ENCODE results near the gene COL23A1.

COL23A1 gene

DNA sequence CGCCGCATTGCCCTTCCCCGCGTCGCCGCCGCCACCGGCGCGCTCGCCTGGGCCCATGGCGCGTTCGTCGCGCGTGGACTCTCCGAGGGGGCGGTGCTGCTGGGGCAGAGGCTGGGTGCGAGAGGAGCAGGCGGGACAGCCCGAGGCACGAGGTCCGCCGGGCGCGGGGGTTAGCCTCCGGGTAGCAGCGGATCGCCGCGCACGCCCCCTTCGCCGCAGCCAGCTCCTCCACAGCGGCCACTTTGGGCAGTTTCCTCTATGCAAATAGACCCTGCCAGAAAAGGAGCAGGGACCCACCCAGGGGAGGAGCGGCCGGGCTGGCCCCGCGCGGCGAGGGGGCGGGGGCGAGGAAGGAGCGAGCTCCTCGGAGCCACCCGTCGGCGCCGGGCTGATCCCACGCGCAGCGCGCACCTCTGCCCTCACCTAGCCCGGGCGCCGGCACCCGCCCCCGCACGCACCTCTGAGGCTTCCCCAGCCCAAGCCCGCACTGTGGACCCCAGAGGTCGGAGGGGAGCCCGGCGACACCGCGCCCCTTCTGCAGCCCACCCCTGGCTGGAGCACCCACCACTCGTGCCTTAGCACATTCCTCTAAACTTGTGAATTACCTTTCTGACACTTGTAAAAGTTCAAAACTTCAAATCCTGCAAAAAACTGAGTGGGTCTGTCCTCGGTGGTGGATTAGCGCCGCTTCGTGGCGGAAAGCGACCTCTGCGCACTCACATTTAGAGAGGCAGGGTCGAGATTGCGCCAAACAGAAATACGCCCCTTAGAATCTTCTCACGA, at the start of gene COL23A1:
Gene COL23A1, minus strand, starts transcription at position 253 of the 783 bp plus-strand sequence.
- peak; percentile 59 for DNase-seq

DNA sequence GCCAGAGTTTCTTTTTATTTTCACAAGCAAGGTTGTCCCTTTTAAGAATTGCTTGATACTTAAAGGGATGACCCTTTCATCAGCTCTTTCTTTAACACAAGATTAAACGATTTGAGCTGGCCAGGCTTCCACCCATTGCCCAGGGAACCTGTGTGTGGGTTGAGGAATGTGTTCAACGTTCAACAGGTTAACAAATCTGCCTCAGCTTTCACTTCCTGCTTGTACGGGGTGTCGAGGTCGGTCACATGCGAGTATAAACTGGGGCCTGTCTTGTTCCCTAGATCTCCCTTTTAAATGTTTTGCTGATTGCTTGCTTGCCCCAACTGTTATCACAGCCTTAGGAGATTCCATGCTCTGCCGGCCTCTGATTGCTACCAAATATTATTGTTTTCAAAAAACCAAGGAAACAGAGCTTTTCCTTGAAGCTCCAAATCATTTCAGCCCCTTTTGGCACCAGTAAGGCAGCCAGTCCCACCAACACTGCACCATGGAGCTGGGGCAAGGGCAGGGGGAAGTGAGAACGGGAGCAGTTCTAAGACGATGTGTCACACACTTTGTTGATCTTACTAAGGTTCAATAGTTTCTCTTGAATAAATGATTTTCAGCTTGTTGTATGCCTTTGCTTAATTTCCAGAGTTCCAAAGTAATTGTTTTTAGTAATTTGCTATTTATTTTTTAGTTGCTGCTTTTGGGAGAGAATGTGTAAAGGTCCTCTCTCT, 47.3 kb upstream of the COL23A1 start:
- DNase-seq, result no peak

DNA sequence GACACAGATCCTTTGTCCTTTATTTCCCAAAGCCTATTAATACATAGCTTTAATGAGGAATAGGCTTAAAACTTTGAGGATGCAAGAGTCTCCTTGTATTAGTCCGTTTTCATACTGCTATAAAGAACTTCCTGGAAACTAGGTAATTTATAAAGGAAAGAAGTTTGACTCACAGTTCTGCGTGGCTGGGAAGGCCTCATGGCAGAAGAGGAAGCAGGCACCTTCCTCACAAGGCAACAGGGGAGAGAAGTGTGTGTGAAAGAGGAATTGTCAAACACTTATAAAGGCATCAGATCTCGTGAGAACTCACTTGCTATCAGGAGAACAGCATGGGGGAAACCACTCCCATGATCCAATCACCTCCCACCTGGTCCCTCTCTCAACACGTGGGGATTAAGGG, 42.1 kb upstream of the COL23A1 start:
- no peak for DNase-seq

DNA sequence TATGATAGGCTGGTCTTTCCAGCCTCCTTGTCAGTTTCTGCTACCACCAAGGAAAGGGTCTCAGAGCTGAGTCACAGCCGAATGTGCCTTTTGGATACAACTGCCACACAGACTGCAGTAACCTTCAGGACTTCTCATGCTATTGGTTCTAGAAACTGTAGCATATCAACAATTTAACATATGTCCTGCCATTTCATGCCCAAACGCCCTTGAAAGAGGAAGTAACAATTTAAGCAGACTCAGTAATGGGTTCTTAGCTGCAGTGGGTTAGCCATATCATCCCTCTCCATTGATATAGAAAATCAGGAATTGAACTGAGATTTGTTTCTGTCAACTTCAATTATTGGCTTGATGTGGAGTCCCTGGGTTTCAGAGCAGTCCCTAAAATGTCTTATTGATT, 40.8 kb upstream of the COL23A1 start:
- no peak for DNase-seq

DNA sequence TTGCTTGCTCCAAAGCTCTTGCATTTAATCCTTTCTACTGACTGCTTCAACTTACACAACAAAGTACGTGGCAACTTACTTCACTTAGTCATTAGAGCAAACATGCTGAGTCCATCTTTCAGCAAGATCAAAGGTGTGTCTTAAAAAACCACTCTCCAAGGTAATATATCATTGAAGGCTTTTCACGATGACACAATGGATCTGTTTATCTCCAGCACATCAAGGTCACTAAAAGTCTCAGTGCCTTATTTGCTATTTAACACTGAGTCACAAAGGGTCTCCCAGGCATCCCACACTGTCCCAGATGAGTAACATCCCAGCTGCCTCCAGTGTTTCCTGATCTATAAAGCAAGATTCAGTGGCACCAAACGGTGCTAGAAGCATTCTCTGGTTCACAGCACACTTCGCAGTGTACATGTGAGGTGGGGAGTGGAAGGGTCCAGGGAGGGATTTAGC, 40.3 kb upstream of the COL23A1 start:
- no peak for DNase-seq

DNA sequence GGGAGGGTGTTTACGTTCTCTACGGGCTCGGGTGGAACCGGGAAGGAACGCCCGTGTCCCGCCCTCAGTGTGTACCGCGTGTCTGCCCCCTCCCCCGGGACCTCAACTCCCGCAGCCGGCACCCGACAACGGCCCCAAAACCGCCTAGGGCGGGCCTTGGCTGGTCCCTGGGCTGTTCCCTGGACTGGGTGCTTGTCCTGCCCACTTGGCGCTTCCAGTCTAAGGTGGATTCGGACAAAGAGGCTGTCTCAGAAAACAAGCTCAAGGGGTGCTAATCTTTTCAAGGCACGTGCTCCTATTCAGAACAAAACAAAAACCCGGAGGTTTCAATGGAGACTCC, 37.0 kb upstream of the COL23A1 start:
- no peak for DNase-seq

DNA sequence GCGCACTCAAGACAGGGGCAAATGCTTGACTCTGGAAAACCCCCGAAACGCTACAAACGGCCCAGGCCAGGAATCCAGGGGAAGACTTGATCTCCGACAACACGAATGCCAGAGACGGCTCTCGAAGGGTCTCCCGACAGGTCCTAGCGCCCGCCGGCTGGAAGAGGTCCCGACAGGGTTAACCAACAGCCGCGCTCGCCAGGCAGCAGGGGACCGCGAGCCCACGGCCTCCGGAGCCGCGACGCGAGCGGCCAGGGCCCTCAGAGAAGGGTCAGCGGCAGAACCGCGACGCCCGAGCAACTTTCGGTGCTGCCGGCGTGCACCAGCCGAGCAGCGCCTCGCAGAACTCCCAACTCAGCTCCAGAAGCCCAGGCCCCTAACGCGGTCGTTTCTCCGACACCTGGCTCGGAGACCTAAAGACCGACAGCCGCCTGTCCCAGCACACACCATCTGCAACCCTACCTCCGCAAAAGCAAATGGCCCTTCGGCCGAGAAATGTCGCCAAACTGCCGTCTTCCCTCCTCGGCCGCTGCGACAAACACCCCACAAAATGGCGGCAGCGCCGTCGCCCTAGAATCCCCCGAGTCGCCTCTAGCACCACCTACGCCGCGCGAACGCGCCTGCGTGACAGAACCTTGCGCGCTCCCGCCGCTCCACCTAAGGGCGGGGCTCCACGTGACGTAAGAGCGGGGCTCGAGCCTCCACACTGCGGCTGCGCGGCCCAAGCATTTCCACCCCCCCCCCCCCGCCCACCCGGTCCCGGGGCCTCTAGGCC, 36.5 kb upstream of the COL23A1 start, which contains the start of gene CLK4:
Gene CLK4, minus strand, starts transcription at position 567 of the 775 bp plus-strand sequence. CDS start 3,634 bp downstream, outside the sequence.
- peak; percentile 95 for DNase-seq

DNA sequence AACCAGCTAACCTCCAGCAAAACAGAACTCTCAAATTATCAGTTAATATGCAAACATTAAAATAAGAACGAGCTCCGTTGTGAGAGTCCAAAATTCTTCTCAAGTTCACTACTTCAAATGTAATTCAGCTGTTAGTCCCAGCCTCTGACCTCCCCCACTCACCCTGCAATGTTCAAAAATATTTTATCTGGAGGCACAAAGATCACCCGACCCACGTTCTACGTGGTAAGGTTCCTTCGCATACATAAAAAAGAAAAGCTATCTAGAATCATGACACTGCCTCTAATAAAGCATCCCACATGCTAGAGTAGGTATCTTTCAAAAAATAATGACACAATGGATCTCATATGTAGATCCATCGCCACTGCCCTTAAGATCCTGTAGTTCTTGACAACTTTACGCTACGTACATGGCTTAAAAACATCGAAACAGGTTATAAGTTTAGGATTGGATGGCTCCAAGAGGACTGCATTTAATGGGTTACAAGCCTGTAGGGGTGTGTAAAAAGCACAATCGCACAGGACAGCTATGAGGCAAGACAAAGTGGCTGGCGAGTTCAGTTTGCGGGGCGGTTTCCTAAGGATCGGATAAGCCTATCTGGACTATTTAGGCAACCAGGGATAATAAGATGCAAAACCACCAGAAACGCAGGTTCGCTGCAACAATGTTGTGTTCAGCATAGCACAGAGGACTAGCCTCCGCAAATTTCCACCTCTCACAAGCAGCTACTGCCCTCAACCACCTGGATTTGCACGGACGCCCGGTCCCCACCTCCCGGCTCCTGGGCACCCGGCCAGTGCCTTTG, 35.7 kb upstream of the COL23A1 start:
- DNase-seq, result peak; percentile 63

DNA sequence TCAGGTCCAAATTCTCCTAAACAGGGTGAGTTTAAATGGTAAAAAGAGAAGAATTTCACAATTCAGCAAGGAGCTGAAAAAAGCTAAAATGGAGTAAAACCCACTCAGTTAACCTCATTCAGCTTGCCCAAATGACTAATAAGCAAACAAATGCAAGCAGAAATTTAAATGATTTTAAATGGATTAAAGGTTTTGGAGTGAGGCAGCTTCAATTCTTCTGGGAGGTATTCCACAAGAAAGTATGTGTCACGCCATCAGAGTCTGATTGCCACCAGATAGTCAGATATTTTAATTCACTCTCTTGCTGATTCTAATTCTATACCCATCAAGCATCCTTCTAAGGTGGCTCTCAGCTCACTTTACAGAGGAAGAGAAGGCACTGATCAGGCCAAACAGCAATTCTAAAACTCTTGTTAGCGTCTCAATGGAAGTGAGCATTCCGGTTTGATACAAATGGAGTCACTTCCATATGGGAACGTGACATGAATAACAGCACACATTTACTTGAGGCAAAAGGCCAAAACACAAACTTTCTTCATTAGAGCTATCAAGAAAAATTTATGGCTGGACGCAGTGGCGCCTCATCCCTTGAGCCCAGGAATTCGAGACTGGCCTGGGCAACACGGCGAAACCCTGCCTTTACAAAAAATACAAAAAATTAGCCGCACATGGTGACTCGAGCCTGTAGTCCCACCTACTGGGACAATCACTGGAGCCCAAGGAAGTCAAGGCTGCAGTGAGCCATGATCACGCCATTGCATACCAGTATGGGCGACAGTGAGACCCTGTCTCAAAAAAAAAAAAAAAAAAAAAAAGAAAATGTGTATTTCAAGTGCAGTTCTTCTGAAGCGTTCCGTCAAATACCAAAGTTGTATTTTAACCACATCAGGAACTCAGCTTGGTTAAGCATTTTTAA, 34.7 kb upstream of the COL23A1 start:
- no peak for DNase-seq

DNA sequence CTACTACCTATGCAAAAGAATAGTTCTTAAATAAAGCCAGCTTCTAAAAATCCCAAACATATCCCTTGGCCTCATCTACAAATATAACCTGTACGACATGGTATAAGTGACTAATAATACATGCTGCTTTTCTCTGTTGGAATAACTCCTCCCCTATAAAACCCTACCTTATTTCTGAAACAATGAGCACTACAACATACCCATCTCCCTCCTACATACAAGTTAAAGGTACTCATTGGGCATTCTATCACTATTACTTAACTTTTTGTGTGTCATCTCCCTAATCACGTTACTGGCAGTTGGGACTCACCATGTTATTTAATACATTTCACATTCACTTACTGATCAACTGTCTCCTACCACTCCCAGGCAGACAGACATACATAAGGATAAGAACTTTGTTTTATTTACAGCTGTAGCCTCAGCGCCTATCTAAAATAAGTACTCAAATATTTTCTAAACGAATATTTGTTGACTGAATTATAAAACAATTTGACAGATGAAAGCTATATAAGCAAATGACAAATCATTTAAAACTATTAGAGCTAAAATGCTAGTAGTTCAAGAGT, 32.6 kb upstream of the COL23A1 start:
- DNase-seq, result no peak

DNA sequence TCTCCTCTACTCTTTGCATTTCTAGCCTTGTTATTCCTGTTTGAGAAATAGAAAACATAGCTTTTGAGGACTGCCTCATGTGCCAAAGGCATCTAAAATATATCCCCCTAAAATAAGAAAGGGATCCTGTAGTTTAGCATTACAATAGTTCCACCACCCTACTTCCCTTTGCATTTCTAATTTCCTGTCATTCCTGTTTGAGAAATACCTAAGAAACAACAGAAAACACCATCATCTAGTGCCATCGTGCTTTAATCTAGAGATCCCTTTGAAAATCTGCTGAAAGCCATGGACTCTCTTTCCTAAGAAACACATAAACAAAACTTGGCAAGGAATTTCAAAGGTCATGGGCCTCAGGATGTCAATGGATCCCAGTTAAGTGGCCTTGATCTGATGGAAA, 29.2 kb upstream of the COL23A1 start:
- DNase-seq, result no peak

DNA sequence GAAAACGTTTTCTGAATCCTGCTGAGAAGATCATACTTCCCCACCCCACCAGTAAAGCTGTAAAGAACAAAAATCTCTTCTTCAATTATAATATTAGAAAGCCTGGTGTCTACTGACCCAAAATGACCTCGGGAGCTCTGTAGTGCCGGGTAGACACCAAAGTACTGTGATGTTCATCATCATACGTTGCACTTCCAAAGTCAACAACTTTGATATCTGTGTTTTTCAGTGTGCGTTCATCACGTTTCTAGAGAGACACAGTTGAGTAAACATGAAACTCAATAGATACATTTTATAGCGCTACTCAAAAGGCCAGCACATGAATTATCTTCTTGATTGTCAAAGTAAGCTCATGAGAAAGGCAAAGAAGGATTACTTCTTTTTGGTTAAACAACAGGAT, 22.1 kb upstream of the COL23A1 start:
- no peak for DNase-seq

DNA sequence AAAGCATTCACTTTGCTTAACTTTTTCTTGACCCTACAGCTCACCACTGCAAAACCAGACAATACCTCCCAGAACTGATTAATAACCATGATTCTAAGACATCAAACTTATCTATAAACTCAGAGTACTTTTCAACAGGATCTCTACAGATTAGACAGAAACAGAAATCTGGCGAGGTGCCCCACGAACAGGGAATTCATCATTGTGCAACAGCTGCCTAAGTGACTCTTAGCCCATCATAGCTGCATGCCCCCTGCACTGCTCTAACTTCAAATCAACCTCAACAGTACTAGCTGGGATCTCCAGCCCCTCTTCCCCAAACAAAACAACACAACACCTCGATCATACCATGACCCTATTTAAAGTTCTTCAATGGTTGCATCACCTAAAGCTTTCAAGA, 16.1 kb upstream of the COL23A1 start:
- no peak for DNase-seq

DNA sequence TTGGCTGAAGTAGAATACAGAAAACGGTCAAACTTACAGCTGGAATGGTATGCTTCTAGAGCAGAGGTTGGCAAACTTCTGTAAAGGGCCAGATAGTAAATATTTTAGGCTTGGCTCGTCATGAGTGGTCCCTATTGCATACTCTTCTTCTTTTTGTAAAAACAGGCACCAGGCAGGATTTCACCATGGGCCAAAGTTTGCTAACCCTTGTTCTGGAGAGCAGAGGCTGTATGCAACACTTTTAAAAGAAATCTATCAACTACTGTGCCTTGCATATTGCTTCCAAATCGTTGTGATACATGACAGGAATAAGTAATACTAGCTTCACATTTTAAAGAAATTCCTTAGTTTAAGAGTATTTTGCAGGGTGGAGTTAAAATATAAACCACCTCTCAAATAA, 15.6 kb upstream of the COL23A1 start:
- DNase-seq, result no peak

DNA sequence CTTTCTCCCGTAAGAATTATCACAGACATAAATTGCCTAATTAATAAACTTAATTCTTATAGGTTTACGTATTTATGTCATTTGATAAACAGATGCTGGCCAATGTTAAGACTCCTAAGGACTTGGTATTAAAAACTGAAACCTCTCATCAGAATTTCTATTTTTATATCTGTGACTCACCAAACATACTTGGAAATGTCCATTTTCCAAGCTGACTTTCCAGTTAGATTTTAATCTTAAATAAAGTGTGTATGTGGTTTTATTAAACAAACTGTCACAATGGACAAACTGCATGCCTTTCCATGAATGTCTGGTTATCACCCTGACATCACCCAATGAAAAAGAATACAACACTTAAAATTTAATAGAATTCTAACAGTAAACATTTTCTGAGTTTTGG, 12.6 kb upstream of the COL23A1 start:
- no peak for DNase-seq

DNA sequence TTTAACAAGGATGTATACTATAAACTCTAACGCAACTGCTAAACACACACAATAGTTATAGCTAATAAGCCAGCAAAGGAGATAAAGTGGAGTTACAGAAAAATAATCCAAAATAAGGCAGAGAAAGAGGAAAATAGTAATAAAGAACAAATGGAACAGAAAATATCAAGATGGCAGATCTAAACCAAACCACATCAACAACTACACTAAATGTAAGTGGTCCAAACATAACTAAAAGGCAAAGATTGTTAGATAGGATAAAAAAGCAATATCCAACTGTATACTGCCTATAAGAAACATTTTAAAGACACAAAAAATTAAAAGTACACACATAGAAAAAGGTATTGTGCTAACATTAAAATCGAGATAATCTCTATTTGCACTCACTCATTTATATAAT, 5.6 kb upstream of the COL23A1 start:
- DNase-seq, result no peak

DNA sequence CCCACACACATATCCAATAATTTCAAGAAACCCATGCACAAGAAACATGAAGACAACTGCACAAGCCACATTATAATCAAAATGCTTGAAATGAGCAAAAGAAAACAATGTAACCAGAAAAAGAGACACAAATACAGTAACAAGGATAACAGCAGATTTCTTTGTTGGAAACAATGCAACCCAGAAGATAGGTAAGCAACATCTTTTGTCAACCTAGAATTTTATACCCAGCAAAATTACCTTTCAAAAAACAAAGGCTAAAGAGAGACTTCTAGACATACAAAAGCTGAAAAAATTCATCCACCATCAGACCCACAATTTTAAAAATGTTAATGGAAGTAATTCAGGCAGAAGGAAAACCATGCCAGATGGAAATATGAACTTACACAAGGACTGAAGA, 5.0 kb upstream of the COL23A1 start:
- no peak for DNase-seq

DNA sequence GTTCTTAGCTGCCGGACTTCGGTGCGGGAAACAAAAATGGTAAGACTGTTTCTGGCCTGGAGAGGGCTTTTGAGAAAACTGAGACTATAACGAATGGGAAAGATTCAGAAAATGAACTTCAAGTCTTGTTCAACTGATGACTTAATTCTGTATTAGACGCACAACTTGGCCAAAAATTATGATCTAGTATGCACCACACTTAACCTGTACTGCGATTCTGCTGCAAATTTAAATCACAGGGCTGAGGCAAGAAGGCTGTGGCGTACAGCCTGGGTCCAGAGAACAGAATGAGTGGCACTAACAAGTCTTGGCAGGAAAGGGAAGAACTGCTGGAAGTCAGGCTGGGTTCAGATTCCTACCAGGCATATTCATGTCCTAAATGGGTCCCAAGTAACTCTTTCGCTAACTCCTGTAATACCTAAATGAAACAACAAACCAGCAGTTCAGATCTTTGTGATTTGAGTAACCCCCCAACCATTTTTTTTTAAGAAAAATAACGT, 781 bp upstream of the COL23A1 start:
- DNase-seq, result no peak

DNA sequence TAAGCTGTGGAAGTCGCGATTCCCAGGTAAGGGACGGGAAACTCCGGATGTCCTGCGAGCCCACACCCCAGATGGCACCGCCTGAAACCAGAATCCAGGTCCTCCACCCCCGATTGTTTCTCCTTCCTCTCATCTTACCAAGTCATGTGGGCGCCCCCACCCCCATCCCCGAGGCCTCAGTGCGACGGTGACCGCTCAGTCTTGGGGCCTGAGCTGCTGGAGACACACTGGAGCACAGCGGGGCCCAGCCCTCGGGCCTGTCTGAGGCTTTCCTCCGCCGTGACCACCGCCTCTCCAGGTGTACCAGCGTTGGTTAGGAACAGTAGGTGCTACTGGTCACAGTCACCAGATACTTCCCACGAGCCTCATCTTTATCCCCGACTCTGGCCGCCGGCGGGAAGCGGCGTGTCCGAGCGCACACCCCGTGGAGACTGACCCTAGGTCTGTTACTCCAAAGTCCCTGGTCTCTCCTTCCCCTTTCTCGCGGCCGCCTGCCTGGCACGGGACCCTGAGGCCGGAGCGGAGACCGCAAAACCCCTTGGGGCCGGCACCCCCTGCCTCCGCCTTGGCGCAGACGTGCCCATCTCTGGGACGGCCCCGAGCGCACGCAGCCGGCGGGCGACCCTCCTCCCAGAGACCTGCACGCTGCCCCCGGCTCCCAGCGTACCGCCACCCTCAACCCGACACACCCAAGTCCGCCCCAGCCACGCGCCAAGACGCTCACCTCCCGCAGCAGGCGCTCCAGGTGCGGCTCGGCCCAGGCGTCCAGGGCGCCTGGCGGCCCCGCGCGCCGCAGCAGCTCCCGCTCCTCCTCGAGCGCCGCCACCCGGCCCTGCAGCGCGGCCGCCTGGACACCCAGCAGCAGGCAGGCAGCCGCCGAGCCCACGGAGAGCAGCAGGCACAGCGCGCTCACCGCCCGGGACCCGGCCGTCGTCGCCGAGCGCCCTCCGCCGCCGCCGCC, 733 bp downstream of the COL23A1 start:
- peak; percentile 29 for DNase-seq

DNA sequence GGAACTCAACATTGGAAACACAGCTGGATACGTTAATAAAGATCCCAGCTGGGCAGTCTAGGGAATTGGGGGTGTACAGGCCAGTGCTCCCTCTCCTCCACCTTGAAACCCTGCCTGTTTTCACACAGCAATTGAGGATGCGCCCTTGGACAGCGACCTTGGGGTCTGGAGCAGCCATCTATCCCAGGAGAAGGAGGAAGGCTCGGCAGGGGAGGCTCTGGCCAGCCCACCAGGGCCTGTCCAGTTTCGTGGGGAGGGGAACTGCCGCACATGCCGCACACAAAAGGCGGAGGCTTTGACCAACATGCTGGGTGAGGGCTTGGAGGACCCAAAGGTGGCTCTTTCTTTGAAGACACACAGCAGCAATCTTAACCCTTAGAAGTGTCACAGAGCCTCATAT, 1.4 kb downstream of the COL23A1 start:
- no peak for DNase-seq

Measured in hematopoietic multipotent progenitor cell treated with erythropoietin and hydrocortisone succinate and interleukin-3 and kit ligand, for 8 days (in vitro differentiated cells).